ENCODE data around the gene PALLD. TPM values are rescaled to one million over a fixed set of nuclear protein-coding genes. Genes with fewer than 3 reads are reported as not detected.

The PALLD gene
- total and polyA plus RNA-seq, 2 of the 8 experiments (the other 6 are each of a cell fraction or from before 2014, with no cell fraction given), result 10.5 to 25.0 TPM

- Histone ChIP-seq H3K27ac (ENCODE audit: low read depth, low read length) (no peak overlapping the region), H2BK15ac (ENCODE audit: low read length) (0 out of 2 replicates have a peak overlapping the region, but pooled peaks have one; percentile 29), H2BK20ac (ENCODE audit: low read length) (no peak overlapping the region), H3K9ac (replicated peaks in 1 of 4; ENCODE audit: extremely low read depth in 1 of 4, low read depth in 3 of 4, low read length in 3 of 4) (no peak overlapping the region), H2AK5ac (ENCODE audit: low read depth, low read length) (no peak overlapping the region), H2BK5ac (ENCODE audit: low read depth, low read length) (no peak overlapping the region), H3K4me3 (ENCODE audit: extremely low read depth in 1 of 4, insufficient read depth in 2 of 4, low read depth in 3 of 4, low read length in 4 of 4) (no peak overlapping the region), H3K14ac (ENCODE audit: insufficient read length) (no peak overlapping the region), H3K4ac (replicated peaks; ENCODE audit: insufficient read length, low read depth, low read length) (no peak overlapping the region), H3K9me3 (ENCODE audit: insufficient read depth in 2 of 2, low read depth in 1 of 2, low read length in 1 of 2) (no peaks in the 10 kb centered on the region), H2BK12ac (ENCODE audit: low read depth, low read length) (no peak overlapping the region), H3K36me3 (ENCODE audit: control insufficient read depth in 2 of 4, insufficient read depth in 4 of 4, low read length in 3 of 4) (no peaks in the 10 kb centered on the region), H4K5ac (ENCODE audit: insufficient read length, low read depth, low read length) (no peak overlapping the region), H3K56ac (replicated peaks; ENCODE audit: insufficient read length, low read depth, low read length) (no peak overlapping the region), H4K8ac (ENCODE audit: extremely low read depth, insufficient read depth, low read length) (no peak overlapping the region), H4K20me1 (replicated peaks in 1 of 2; ENCODE audit: control insufficient read depth in 1 of 2, insufficient read depth in 2 of 2, low read length in 2 of 2) (no peaks in the 10 kb centered on the region), H3K79me1 (ENCODE audit: low read depth, low read length) (no peaks in the 10 kb centered on the region), H3K23me2 (ENCODE audit: low read depth, low read length) (0 out of 2 replicates have a peak, but pooled peaks cover 2% of the 10 kb centered on the region), H3K79me2 (ENCODE audit: control insufficient read depth in 1 of 2, insufficient read depth in 2 of 2, low read length in 2 of 2) (no peaks in the 10 kb centered on the region), H3K27me3 (replicated peaks in 1 of 4; ENCODE audit: control insufficient read depth in 3 of 4, extremely low read depth in 1 of 4, insufficient read depth in 3 of 4, low read length in 3 of 4) (no peaks in the 10 kb centered on the region), H2AFZ (ENCODE audit: low read length) (no peak overlapping the region), H3K23ac (ENCODE audit: insufficient read length) (no peak overlapping the region), H3K18ac (ENCODE audit: extremely low read depth, low read length) (no peak overlapping the region), H3K4me1 (replicated peaks in 1 of 4; ENCODE audit: control insufficient read depth in 3 of 4, insufficient read depth in 4 of 4, low read length in 3 of 4) (no peaks in the 10 kb centered on the region), H4K91ac (replicated peaks; ENCODE audit: insufficient read length, low read length) (no peak overlapping the region), H2BK120ac (replicated peaks; ENCODE audit: low read depth, low read length) (no peak overlapping the region), H3K4me2 (ENCODE audit: insufficient read depth in 1 of 2, low read depth in 2 of 2, low read length in 2 of 2) (no peak overlapping the region)
- TF ChIP-seq MAFK (IDR thresholded peaks at IDR 0.05; ENCODE audit: low read depth, low read length), result no peak
- no peak for TF ChIP-seq SIN3A (conservative IDR thresholded peaks at IDR 0.05 in 1 of 2, IDR thresholded peaks at IDR 0.05 in 1 of 2; ENCODE audit: low read depth in 1 of 2, low read length in 2 of 2)
- no peak for TF ChIP-seq EZH2 (IDR thresholded peaks at IDR 0.05; ENCODE audit: low read depth, low read length, severe bottlenecking)
- FAIRE-seq, result no peak
- ChIA-PET POLR2A (ENCODE audit: partially characterized antibody) (no interaction called here), CTCF (ENCODE audit: partially characterized antibody) (interaction anchor here (1.3 to 1.8 kb wide), 2 partner anchors 12 to 32 kb away, joined by 3 to 6 read pairs; no protein-coding TSS in a partner anchor)
- WGBS, 2 experiments (ENCODE audit: extremely low coverage in 1 of 2, insufficient coverage in 1 of 2, insufficient read length in 1 of 2, insufficient replicate concordance in 2 of 2, low coverage in 1 of 2, low lambda C conversion rate in 2 of 2, missing lambda C conversion rate in 1 of 2), result 95% methylated on average over 8 of the region's 8 CpGs; no CpG with 5 or more reads in 1 of the 2 experiments
- no peak for DNase-seq (ENCODE audit: low read depth in 1 of 2, low spot score in 2 of 2)
Measured at GRCh38 chr4:168766604-168767316, 269.9 kb downstream of the PALLD start.

Measured in H1 (cell line).